PC-9 (cell line): ENCODE results near the gene TTC24. TPM values are rescaled to one million over a fixed set of nuclear protein-coding genes. Genes with fewer than 3 reads are reported as not detected.

ENCODE experiments used
- BruUV-seq: library from RNA; stranded (reverse); fragments of 400-500 nt; replicated peaks from 2 replicates; lab custom pipeline; 2021; lab: Mats Ljungman, UMichigan
- CTCF ChIA-PET: fragments of 300-600 bp; sonication (Branson Sonifier 250); formaldehyde crosslinking; loops from one replicate; lab custom pipeline; 2022; ENCODE audit warnings: antibody characterized with exemption; lab: Charles Lee
- POLR2A ChIA-PET: fragments of 300-600 bp; sonication (Branson Sonifier 250); formaldehyde crosslinking; loops from one replicate; lab custom pipeline; 2022; ENCODE audit warnings: antibody characterized with exemption; ENCODE audit not compliant: unreplicated experiment; lab: Charles Lee
- DNase-seq, 2 experiments: peaks; one replicate each; pipeline versions ENCODE4 v3.0.0 to v3.0.0-alpha.2; 2015 to 2022; ENCODE audit warnings: mixed read lengths in 1 of 2
- H2AFZ ChIP-seq: fragments of 200-600 bp; sonication (generic); 2 replicates; pipeline ENCODE4 v1.8.1; 2017; ENCODE audit warnings: antibody characterized with exemption
- H3F3A ChIP-seq: fragments of 200-600 bp; sonication (generic); 2 replicates; pipeline ENCODE4 v1.8.1; 2017; ENCODE audit warnings: antibody characterized with exemption, mild to moderate bottlenecking, low read depth; ENCODE audit not compliant: insufficient read depth
- H3K27ac ChIP-seq: fragments of 200-600 bp; sonication (generic); 2 replicates; pipeline ENCODE4 v1.6.1; 2016; ENCODE audit warnings: mixed run types
- H3K27me3 ChIP-seq: fragments of 200-600 bp; sonication (generic); 2 replicates; pipeline ENCODE4 v1.6.1; 2016; ENCODE audit warnings: low read depth, mixed run types; ENCODE audit not compliant: insufficient read depth
- H3K36me3 ChIP-seq: fragments of 200-600 bp; sonication (generic); 2 replicates; pipeline ENCODE4 v1.6.1; 2016; ENCODE audit warnings: low read depth, mixed run types
- H3K4me1 ChIP-seq: fragments of 200-600 bp; sonication (generic); replicated peaks from 2 replicates; pipeline ENCODE4 v1.6.1; 2016; ENCODE audit warnings: mixed run types; ENCODE audit not compliant: insufficient read depth
- H3K4me2 ChIP-seq: fragments of 200-600 bp; sonication (generic); 2 replicates; pipeline ENCODE4 v1.6.1; 2017; ENCODE audit warnings: mixed run types
- H3K4me3 ChIP-seq: fragments of 200-600 bp; sonication (generic); 2 replicates; pipeline ENCODE4 v1.6.1; 2016; ENCODE audit warnings: mixed run types
- H3K79me2 ChIP-seq: fragments of 200-600 bp; sonication (generic); 2 replicates; pipeline ENCODE4 v1.6.1; 2017; ENCODE audit warnings: low read depth, mixed run types
- H3K9me2 ChIP-seq: fragments of 200-600 bp; sonication (generic); 2 replicates; pipeline ENCODE4 v1.8.1; 2017; ENCODE audit warnings: mild to moderate bottlenecking; ENCODE audit not compliant: insufficient read depth
- H3K9me3 ChIP-seq: fragments of 200-600 bp; sonication (generic); 2 replicates; pipeline ENCODE4 v1.8.1; 2016; ENCODE audit warnings: low read depth; ENCODE audit not compliant: insufficient read depth
- H4K20me1 ChIP-seq: fragments of 200-600 bp; sonication (generic); 2 replicates; pipeline ENCODE4 v1.8.1; 2017; ENCODE audit not compliant: insufficient read depth
- EZH2 ChIP-seq: fragments of 200-600 bp; sonication (generic); IDR thresholded peaks from 2 replicates; pipeline ENCODE4 v1.8.0; 2017; ENCODE audit warnings: antibody characterized with exemption, low read depth
- intact Hi-C: fragments of 100-400 bp; cut with micrococcal nuclease; formaldehyde crosslinking; loops from one replicate; pipeline ENCODE4 v1.10.0; 2022; ENCODE audit not compliant: unreplicated experiment
- total RNA-seq: library from RNA; stranded (reverse); gene quantifications from 2 replicates; pipeline ENCODE4 v1.2.3, GENCODE V29; 2021
- TF ChIP-seq, protein P1 (sequence below): fragments of 200-600 bp; sonication (generic); conservative IDR thresholded peaks from 2 replicates; pipeline ENCODE4 v1.6.1; 2017; ENCODE audit warnings: mixed run types, antibody characterized with exemption, mild to moderate bottlenecking, moderate library complexity

The TTC24 gene
- total RNA-seq, 1 experiment from 2014 or later = not detected

DNA sequence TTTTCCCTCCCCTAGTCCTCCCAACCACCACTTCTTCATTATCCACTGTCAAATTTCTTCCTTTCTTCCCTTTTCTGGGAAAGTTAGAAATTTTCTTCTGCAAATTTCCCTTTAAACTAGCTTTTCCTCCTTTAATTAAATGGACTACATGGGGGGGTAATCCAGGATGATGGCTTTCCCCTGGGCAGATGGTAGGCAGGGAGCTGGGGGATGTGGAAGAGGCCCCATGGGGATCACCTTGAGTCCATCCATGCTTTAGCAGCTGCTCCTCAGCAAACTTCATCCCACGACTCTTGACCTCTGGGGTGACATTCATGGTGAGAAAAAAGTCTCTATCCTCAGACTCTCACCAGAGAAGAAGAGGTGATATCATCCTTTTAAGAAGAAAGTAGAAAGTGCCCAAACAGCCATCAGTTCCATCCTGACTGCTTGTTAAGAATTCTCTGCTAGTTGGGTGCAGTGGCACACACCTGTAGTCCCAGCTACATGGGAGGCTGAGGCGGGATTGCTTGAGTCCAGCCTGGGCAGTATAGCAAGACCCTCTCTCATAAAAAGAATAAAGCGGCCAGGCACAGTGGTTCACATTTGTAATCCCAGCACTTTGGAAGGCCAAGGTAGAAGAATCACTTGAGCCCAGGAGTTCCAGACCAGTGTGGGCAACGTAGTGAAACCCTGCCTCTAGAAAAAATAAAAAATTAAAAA lies 19.4 kb downstream of the TTC24 start:
- Histone ChIP-seq H3K4me2 (no peak overlapping the region), H3K79me2 (peaks cover 32% of the 10 kb centered on the region), H3K9me2 (no peaks in the 10 kb centered on the region), H4K20me1 (no peaks in the 10 kb centered on the region), H3K27ac (no peak overlapping the region), H3K4me1 (peaks cover 16% of the 10 kb centered on the region), H3K27me3 (no peaks in the 10 kb centered on the region), H3K4me3 (no peak overlapping the region), H3F3A (peaks cover 46% of the 10 kb centered on the region; the same call in 1 of the 2 replicates), H2AFZ (no peak overlapping the region), H3K9me3 (no peaks in the 10 kb centered on the region), H3K36me3 (peaks cover 19% of the 10 kb centered on the region)
- POLR2A ChIA-PET = no interaction called here
- intact Hi-C loops = no loop called here
- no TSS peak for BruUV-seq
- no peak for DNase-seq
- CTCF ChIA-PET = no interaction called here
- no peak for TF ChIP-seq EZH2
- TF ChIP-seq, protein P1, sequence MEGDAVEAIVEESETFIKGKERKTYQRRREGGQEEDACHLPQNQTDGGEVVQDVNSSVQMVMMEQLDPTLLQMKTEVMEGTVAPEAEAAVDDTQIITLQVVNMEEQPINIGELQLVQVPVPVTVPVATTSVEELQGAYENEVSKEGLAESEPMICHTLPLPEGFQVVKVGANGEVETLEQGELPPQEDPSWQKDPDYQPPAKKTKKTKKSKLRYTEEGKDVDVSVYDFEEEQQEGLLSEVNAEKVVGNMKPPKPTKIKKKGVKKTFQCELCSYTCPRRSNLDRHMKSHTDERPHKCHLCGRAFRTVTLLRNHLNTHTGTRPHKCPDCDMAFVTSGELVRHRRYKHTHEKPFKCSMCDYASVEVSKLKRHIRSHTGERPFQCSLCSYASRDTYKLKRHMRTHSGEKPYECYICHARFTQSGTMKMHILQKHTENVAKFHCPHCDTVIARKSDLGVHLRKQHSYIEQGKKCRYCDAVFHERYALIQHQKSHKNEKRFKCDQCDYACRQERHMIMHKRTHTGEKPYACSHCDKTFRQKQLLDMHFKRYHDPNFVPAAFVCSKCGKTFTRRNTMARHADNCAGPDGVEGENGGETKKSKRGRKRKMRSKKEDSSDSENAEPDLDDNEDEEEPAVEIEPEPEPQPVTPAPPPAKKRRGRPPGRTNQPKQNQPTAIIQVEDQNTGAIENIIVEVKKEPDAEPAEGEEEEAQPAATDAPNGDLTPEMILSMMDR = no peak

DNA sequence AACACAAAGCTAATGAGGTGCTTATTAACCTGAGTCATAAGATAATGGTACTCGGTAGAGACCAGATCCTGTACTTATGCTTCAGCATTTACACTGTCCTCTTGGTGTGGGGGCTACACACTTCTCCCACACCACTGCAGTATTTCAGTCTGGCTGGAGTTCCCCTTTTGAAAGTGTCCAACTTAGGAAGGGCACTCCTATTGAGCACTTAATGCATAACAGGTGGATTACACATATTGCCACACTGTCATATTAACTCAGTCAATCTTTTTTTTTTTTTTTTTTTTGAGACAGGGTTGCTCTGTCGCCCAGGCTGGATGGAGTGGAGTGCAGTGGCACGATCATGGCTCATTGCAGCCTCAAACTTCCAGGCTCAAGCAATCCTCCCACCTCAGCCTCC lies 20.3 kb downstream of the TTC24 start:
- TF ChIP-seq EZH2 = no peak
- TF ChIP-seq, protein P1 = peak; percentile 63; the same call in 1 of the 2 replicates

DNA sequence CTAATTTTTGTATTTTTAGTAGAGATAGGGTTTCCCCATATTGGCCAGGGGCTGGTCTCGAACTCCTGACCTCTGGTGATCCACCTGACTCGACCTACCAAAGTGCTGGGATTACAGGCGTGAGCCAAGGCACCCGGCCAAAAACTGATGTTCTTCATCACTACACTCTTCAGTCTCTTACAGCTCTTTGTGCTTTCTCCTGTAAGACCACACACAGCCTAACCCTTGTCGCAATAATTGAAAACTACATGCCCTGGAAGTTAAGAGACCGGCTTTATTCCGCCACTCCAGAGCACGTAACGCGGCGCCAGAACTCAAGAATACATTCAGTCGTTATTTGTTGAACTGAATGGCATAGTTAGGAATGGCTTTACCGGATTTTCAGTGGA lies 21.2 kb downstream of the TTC24 start:
- ChIA-PET POLR2A (interaction anchor here (0.5 to 0.7 kb wide), 2 partner anchors 9 to 96 kb away, joined by 3 read pairs; partner anchors contain the start of gene NAXE), CTCF (interaction anchor here (0.5 kb wide), 1 partner anchor 215 kb away, joined by 12 read pairs; no protein-coding TSS in a partner anchor)
- Histone ChIP-seq H3K27ac (peak overlapping the region; percentile 70), H3K36me3 (peaks cover 14% of the 10 kb centered on the region), H3K79me2 (peaks cover 32% of the 10 kb centered on the region), H3F3A (peaks cover 28% of the 10 kb centered on the region; the same call in 1 of the 2 replicates), H3K9me2 (no peaks in the 10 kb centered on the region), H3K4me1 (peaks cover 16% of the 10 kb centered on the region), H2AFZ (peak overlapping the region; percentile 97), H3K4me2 (peak overlapping the region; percentile 84), H3K4me3 (peak overlapping the region; percentile 77), H3K9me3 (no peaks in the 10 kb centered on the region), H4K20me1 (no peaks in the 10 kb centered on the region), H3K27me3 (no peaks in the 10 kb centered on the region)
- TSS peak; percentile 44 for BruUV-seq
- intact Hi-C loops = no loop called here
- TF ChIP-seq EZH2 = no peak
- TF ChIP-seq, protein P1 = no peak
- no peak for DNase-seq

More for the DNA sequence above, 20.3 kb downstream of the TTC24 start:
- Histone ChIP-seq H3K9me2 (no peaks in the 10 kb centered on the region), H3K9me3 (no peaks in the 10 kb centered on the region), H3K4me3 (peak overlapping the region; percentile 77), H4K20me1 (no peaks in the 10 kb centered on the region), H3K79me2 (peaks cover 32% of the 10 kb centered on the region), H3F3A (peaks cover 37% of the 10 kb centered on the region; the same call in 1 of the 2 replicates), H3K36me3 (peaks cover 19% of the 10 kb centered on the region), H3K4me1 (peaks cover 16% of the 10 kb centered on the region), H3K4me2 (peak overlapping the region; percentile 84), H2AFZ (no peak overlapping the region), H3K27ac (no peak overlapping the region), H3K27me3 (no peaks in the 10 kb centered on the region)
- ChIA-PET CTCF (no interaction called here), POLR2A (no interaction called here)
- BruUV-seq = no TSS peak
- DNase-seq = peak in 1 of 2 experiments; percentile 59
- intact Hi-C loops = no loop called here
